Measurements from ENCODE around the gene STX18. TPM values are rescaled to one million over a fixed set of nuclear protein-coding genes. Genes with fewer than 3 reads are reported as not detected.

Gene STX18
- total RNA-seq, 1 donor from 2014 or later = 33.9 TPM

DNA sequence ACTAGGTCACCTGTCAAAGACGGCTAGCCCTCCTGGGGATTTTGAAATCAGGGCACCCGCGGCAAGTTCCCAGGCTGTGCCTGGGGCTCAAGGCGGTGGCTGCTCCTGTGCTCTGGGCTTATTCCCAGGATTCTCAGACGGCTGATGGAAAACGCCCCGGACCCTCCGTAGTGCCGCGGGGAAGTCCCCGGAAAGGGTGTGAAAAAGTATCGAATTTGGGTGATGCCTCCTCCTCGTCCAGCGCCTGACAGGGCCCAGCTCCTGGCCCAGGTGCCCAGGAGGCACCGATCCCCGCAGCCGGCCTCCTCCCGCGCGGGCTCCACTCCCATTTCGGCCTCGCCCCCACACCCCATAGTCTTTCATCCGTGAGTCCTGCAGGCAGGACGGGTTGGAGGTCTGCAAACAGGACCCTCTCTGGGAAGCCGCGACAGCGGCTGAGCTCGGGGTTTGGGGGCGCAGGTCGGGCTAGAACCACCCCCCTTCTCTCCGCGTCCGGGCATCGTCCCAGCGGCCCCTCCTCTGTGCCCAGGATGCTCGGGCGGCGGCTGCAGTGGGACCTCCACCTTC is 156.0 kb downstream of the STX18 start:
- Mint-ChIP-seq H3K36me3 (peaks cover 5% of the 10 kb centered on the region), H3K27ac (no peak overlapping the region), H3K4me3 (peak overlapping the region; percentile 88), H3K9me3 (no peaks in the 10 kb centered on the region), H3K4me1 (peaks cover 17% of the 10 kb centered on the region), H3K27me3 (ENCODE audit: insufficient read depth, low read depth) (peaks cover 58% of the 10 kb centered on the region)
- TF ChIP-seq EZH2 (IDR thresholded peaks at IDR 0.05) = peak; percentile 7
- peak; percentile 19 for TF ChIP-seq EZH2phosphoT487 (IDR thresholded peaks at IDR 0.05)
- no peak for TF ChIP-seq CTCF (IDR thresholded peaks at IDR 0.05)
- Histone ChIP-seq H3K4me1 (peaks cover 22% of the 10 kb centered on the region), H2AFZ (replicated peaks) (peak overlapping the region; percentile 98), H3K27me3 (peaks cover 87% of the 10 kb centered on the region), H4K20me1 (ENCODE audit: low read depth) (peaks cover 24% of the 10 kb centered on the region), H3F3A (ENCODE audit: low read depth) (peaks cover 4% of the 10 kb centered on the region), H3K9me3 (ENCODE audit: low read depth) (no peaks in the 10 kb centered on the region), H3K4me3 (peak overlapping the region; percentile 85), H3K27ac (no peak overlapping the region), H3K36me3 (no peaks in the 10 kb centered on the region), H3K4me2 (peak overlapping the region; percentile 96), H3K9ac (no peak overlapping the region), H3K79me2 (ENCODE audit: low read depth) (no peaks in the 10 kb centered on the region)
- DNase-seq (ENCODE audit: low spot score) = no peak

GRCh38 chr4:4384837-4385236 is 157.0 kb downstream of the STX18 start:
- H3K4me3 Mint-ChIP-seq = peak overlapping the region; percentile 76
- H3K27me3 ChIP-seq = peaks cover 80% of the 10 kb centered on the region

GRCh38 chr4:4383085-4383484 is 158.8 kb downstream of the STX18 start:
- H3K27me3 ChIP-seq = peaks cover 62% of the 10 kb centered on the region
- H3K27ac ChIP-seq = no peak overlapping the region
- peaks cover 49% of the 10 kb centered on the region for H3K27me3 Mint-ChIP-seq (ENCODE audit: insufficient read depth, low read depth)
- no peak overlapping the region for H3K27ac Mint-ChIP-seq
- H3K36me3 ChIP-seq = no peaks in the 10 kb centered on the region
- H3K4me1 Mint-ChIP-seq = peaks cover 26% of the 10 kb centered on the region
- H3K9me3 ChIP-seq (ENCODE audit: low read depth) = no peaks in the 10 kb centered on the region
- no peaks in the 10 kb centered on the region for H3K79me2 ChIP-seq (ENCODE audit: low read depth)
- peaks cover 20% of the 10 kb centered on the region for H3K4me1 ChIP-seq
- no peak overlapping the region for H3K4me2 ChIP-seq
- no peak overlapping the region for H3K4me3 ChIP-seq
- H3K36me3 Mint-ChIP-seq = peaks cover 2% of the 10 kb centered on the region
- DNase-seq (ENCODE audit: low spot score) = no peak
- no peak overlapping the region for H2AFZ ChIP-seq (replicated peaks)
- no peak overlapping the region for H3K9ac ChIP-seq
- H3F3A ChIP-seq (ENCODE audit: low read depth) = no peaks in the 10 kb centered on the region
- no peaks in the 10 kb centered on the region for H3K9me3 Mint-ChIP-seq
- H4K20me1 ChIP-seq (ENCODE audit: low read depth) = peaks cover 10% of the 10 kb centered on the region
- TF ChIP-seq CTCF (IDR thresholded peaks at IDR 0.05) = no peak
- TF ChIP-seq EZH2phosphoT487 (IDR thresholded peaks at IDR 0.05) = no peak
- TF ChIP-seq EZH2 (IDR thresholded peaks at IDR 0.05) = no peak
- H3K4me3 Mint-ChIP-seq = no peak overlapping the region

More at GRCh38 chr4:4384837-4385236, 157.0 kb downstream of the STX18 start:
- no peaks in the 10 kb centered on the region for H3K36me3 ChIP-seq
- Mint-ChIP-seq H3K36me3 (peaks cover 5% of the 10 kb centered on the region), H3K27ac (no peak overlapping the region), H3K9me3 (no peaks in the 10 kb centered on the region), H3K4me1 (peaks cover 20% of the 10 kb centered on the region), H3K27me3 (ENCODE audit: insufficient read depth, low read depth) (peaks cover 60% of the 10 kb centered on the region)
- TF ChIP-seq EZH2 (IDR thresholded peaks at IDR 0.05) = no peak
- TF ChIP-seq EZH2phosphoT487 (IDR thresholded peaks at IDR 0.05) = no peak
- TF ChIP-seq CTCF (IDR thresholded peaks at IDR 0.05) = peak; percentile 69
- peaks cover 4% of the 10 kb centered on the region for H3F3A ChIP-seq (ENCODE audit: low read depth)
- H3K4me1 ChIP-seq = peaks cover 22% of the 10 kb centered on the region
- H3K9ac ChIP-seq = no peak overlapping the region
- H3K9me3 ChIP-seq (ENCODE audit: low read depth) = no peaks in the 10 kb centered on the region
- no peak overlapping the region for H3K4me2 ChIP-seq
- H3K4me3 ChIP-seq = no peak overlapping the region
- DNase-seq (ENCODE audit: low spot score) = peak; percentile 83
- H3K79me2 ChIP-seq (ENCODE audit: low read depth) = no peaks in the 10 kb centered on the region
- H4K20me1 ChIP-seq (ENCODE audit: low read depth) = peaks cover 24% of the 10 kb centered on the region
- no peak overlapping the region for H3K27ac ChIP-seq
- H2AFZ ChIP-seq (replicated peaks) = no peak overlapping the region

All from neural progenitor cell (in vitro differentiated cells).